H9 (cell line): ENCODE results near the gene MKI67. TPM values are rescaled to one million over a fixed set of nuclear protein-coding genes. Genes with fewer than 3 reads are reported as not detected.
A peak's percentile ranks its signal among the peaks of the same experiment; 100 is the strongest.

Experiments used
- DNase-seq: peaks from one replicate; pipeline ENCODE4 v3.0.0-alpha.2; 2017
- H2AFZ ChIP-seq: one replicate; pipeline ENCODE4 v1.6.1; 2013; ENCODE audit warnings: mild to moderate bottlenecking, low read length, control low read depth, moderate library complexity
- H2AK5ac ChIP-seq: 2 replicates; pipeline ENCODE4 v1.6.1; 2013; ENCODE audit warnings: low read length, control low read depth, mixed read lengths; ENCODE audit not compliant: insufficient read length
- H2BK120ac ChIP-seq: one replicate; pipeline ENCODE4 v1.6.1; 2013; ENCODE audit warnings: low read depth, mild to moderate bottlenecking, low read length, control low read depth, inconsistent platforms; ENCODE audit not compliant: poor library complexity, severe bottlenecking
- H2BK12ac ChIP-seq: 2 replicates; pipeline ENCODE4 v1.6.1; 2013; ENCODE audit warnings: low read length, control low read depth, mixed read lengths, low read depth; ENCODE audit not compliant: insufficient read length
- H2BK15ac ChIP-seq: 2 replicates; pipeline ENCODE4 v1.6.1; 2013; ENCODE audit warnings: low read depth, low read length, control low read depth
- H2BK20ac ChIP-seq: one replicate; pipeline ENCODE4 v1.6.1; 2013; ENCODE audit warnings: low read depth, mild to moderate bottlenecking, low read length, control low read depth, inconsistent platforms; ENCODE audit not compliant: poor library complexity, severe bottlenecking
- H2BK5ac ChIP-seq: 2 replicates; pipeline ENCODE4 v1.6.1; 2013; ENCODE audit warnings: low read length, control low read depth, mixed read lengths; ENCODE audit not compliant: insufficient read length
- H3K14ac ChIP-seq: 2 replicates; pipeline ENCODE4 v1.6.1; 2013; ENCODE audit warnings: low read length, control low read depth; ENCODE audit not compliant: insufficient read depth
- H3K18ac ChIP-seq: 2 replicates; pipeline ENCODE4 v1.6.1; 2013; ENCODE audit warnings: low read depth, mild to moderate bottlenecking, mixed read lengths, low read length, control low read depth; ENCODE audit not compliant: insufficient read length
- H3K23ac ChIP-seq: 2 replicates; pipeline ENCODE4 v1.6.1; 2013; ENCODE audit warnings: low read length, control low read depth, mixed read lengths, low read depth; ENCODE audit not compliant: insufficient read length
- H3K23me2 ChIP-seq: 2 replicates; pipeline ENCODE4 v1.6.1; 2013; ENCODE audit warnings: low read depth, mild to moderate bottlenecking, mixed read lengths, low read length, control low read depth; ENCODE audit not compliant: insufficient read length, poor library complexity, severe bottlenecking
- H3K27ac ChIP-seq: 2 replicates; pipeline ENCODE4 v1.5.1; 2013; ENCODE audit warnings: low read length, control low read depth, mixed read lengths, low read depth; ENCODE audit not compliant: insufficient read length
- H3K27me3 ChIP-seq: 2 replicates; pipeline ENCODE4 v1.6.1; 2013; ENCODE audit warnings: low read length, control low read depth, inconsistent platforms; ENCODE audit not compliant: insufficient read depth
- H3K4ac ChIP-seq: 2 replicates; pipeline ENCODE4 v1.6.1; 2013; ENCODE audit warnings: low read depth, mild to moderate bottlenecking, control low read depth, inconsistent platforms, low read length, moderate library complexity
- H3K4me1 ChIP-seq: 2 replicates; pipeline ENCODE4 v1.6.1; 2013; ENCODE audit warnings: low read length, control low read depth, inconsistent platforms; ENCODE audit not compliant: insufficient read depth
- H3K4me2 ChIP-seq: 2 replicates; pipeline ENCODE4 v1.6.1; 2013; ENCODE audit warnings: low read length, control low read depth, mixed read lengths; ENCODE audit not compliant: insufficient read length, insufficient read depth
- H3K56ac ChIP-seq: 2 replicates; pipeline ENCODE4 v1.6.1; 2013; ENCODE audit warnings: low read depth, mild to moderate bottlenecking, mixed read lengths, low read length, control low read depth; ENCODE audit not compliant: insufficient read length
- H3K79me1 ChIP-seq: 2 replicates; pipeline ENCODE4 v1.6.1; 2013; ENCODE audit warnings: low read depth, mild to moderate bottlenecking, moderate library complexity, low read length, control low read depth, inconsistent platforms; ENCODE audit not compliant: insufficient read depth, poor library complexity, severe bottlenecking
- H3K79me2 ChIP-seq: 2 replicates; pipeline ENCODE4 v1.6.1; 2013; ENCODE audit warnings: low read length, control low read depth, inconsistent platforms; ENCODE audit not compliant: insufficient read depth
- H3K9ac ChIP-seq: 2 replicates; pipeline ENCODE4 v1.6.1; 2013; ENCODE audit warnings: low read length, control low read depth, mixed read lengths; ENCODE audit not compliant: insufficient read length; ENCODE audit errors: extremely low read depth
- H3K9me3 ChIP-seq: one replicate; pipeline ENCODE4 v1.6.1; 2013; ENCODE audit warnings: low read depth, low read length, inconsistent platforms; ENCODE audit not compliant: control insufficient read depth
- H3T11ph ChIP-seq: one replicate; pipeline ENCODE4 v1.6.1; 2013; ENCODE audit warnings: mild to moderate bottlenecking, low read length, control low read depth, inconsistent platforms
- H4K20me1 ChIP-seq: one replicate; pipeline ENCODE4 v1.6.1; 2013; ENCODE audit not compliant: control insufficient read depth, insufficient read length, insufficient read depth
- H4K5ac ChIP-seq: 2 replicates; pipeline ENCODE4 v1.6.1; 2013; ENCODE audit warnings: low read depth, mild to moderate bottlenecking, mixed read lengths, low read length, control low read depth; ENCODE audit not compliant: insufficient read length
- H4K8ac ChIP-seq: replicated peaks from 2 replicates; pipeline ENCODE4 v1.6.1; 2013; ENCODE audit warnings: low read length, control low read depth, mixed read lengths, low read depth; ENCODE audit not compliant: insufficient read length
- H4K91ac ChIP-seq: 2 replicates; pipeline ENCODE4 v1.6.1; 2013; ENCODE audit warnings: low read depth, mild to moderate bottlenecking, moderate library complexity, mixed read lengths, low read length, control low read depth; ENCODE audit not compliant: insufficient read length
- H3K27ac Mint-ChIP-seq, 3 experiments: 2 replicates in 2 of 3; 3 replicates in 1 of 3; pipeline ENCODE4 v1.8.0; 2020 to 2021; ENCODE audit warnings: mixed read lengths in 3 of 3, mild to moderate bottlenecking in 1 of 3, moderate library complexity in 1 of 3
- H3K27me3 Mint-ChIP-seq: 2 replicates; pipeline ENCODE4 v1.8.0; 2021; ENCODE audit warnings: low read depth, mild to moderate bottlenecking, moderate library complexity, mixed read lengths
- H3K36me3 Mint-ChIP-seq, 3 experiments: 2 replicates in 2 of 3; 3 replicates in 1 of 3; pipeline ENCODE4 v1.8.0; 2020 to 2021; ENCODE audit warnings: low read depth in 3 of 3, mixed read lengths in 3 of 3; ENCODE audit not compliant: insufficient read depth in 1 of 3
- H3K4me1 Mint-ChIP-seq, 2 experiments: 2 replicates each; pipeline ENCODE4 v1.8.0; 2020; ENCODE audit warnings: mixed read lengths in 2 of 2
- H3K4me3 Mint-ChIP-seq, 2 experiments: 2 replicates in 1 of 2; 3 replicates in 1 of 2; pipeline ENCODE4 v1.8.0; 2020 to 2021; ENCODE audit warnings: mild to moderate bottlenecking in 2 of 2, mixed read lengths in 2 of 2, moderate library complexity in 1 of 2
- H3K9me3 Mint-ChIP-seq, 2 experiments: 2 replicates in 1 of 2; 3 replicates in 1 of 2; pipeline ENCODE4 v1.8.0; 2020; ENCODE audit warnings: mild to moderate bottlenecking in 2 of 2, mixed read lengths in 2 of 2, moderate library complexity in 1 of 2
- WGBS: extraction: QIAGEN DNeasy Blood & Tissue Kit; methylation state at CpG from one replicate; pipeline ENCODE4 v1.1.7; 2013; ENCODE audit warnings: missing lambda C conversion rate, low lambda C conversion rate, mixed read lengths; ENCODE audit not compliant: insufficient read length; ENCODE audit errors: extremely low coverage; 5-methylcytosine and 5-hydroxymethylcytosine counted together
- total RNA-seq: library from RNA; stranded (reverse); gene quantifications from 2 replicates; pipeline ENCODE4 v1.2.1, GENCODE V29; 2021
- TF ChIP-seq, protein P1 (sequence below): fragments of 200-600 bp; sonication (generic); conservative IDR thresholded peaks from 3 replicates; pipeline ENCODE4 v1.8.0; 2021; ENCODE audit warnings: antibody characterized with exemption, mild to moderate bottlenecking

The MKI67 gene
- total RNA-seq, 1 experiment from 2014 or later, result 108 TPM

DNA sequence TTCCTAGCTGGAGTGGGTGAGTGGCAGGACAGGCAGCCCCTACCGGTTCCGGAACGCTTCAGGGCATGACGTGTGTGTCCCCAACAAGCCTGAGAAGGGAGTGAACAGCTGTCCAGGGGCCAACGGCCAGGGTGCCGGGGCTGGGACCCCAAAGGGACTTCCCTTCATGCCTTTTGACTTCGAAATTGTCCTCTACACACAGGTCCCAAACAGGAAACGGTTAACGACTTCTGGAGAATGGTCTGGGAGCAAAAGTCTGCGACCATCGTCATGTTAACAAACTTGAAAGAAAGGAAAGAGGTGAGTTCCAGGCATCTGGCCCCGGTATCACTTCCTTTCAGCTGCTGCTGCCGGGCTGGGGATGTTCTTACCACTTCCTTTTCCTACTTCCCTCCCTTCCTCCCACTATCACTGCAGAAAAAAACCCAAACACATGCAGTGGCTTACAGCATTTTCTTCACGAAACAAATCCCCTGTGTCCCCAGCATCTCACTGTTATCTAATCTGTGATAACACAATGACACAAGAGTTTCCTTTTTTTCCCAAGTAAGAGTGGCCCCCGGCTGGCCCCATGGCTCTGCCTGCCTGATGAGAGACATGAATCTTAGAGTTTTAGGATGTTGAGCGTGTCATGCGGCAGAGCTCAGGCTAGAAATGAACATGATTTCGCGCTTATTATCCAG lies 63.2 kb downstream of the MKI67 start:
- no peaks in the 10 kb centered on the region for H3K9me3 ChIP-seq
- peak overlapping the region in 2 of 3 experiments; percentile 30 to 58; a peak in 1 of 7 replicates for H3K27ac Mint-ChIP-seq

More for the DNA sequence above, 63.2 kb downstream of the MKI67 start:
- Histone ChIP-seq H2BK12ac (no peak overlapping the region), H2BK15ac (no peak overlapping the region), H3K23me2 (no peaks in the 10 kb centered on the region), H4K91ac (no peak overlapping the region), H3K14ac (no peak overlapping the region), H2AK5ac (no peak overlapping the region), H3K56ac (no peak overlapping the region), H4K8ac (no peak overlapping the region), H3K27me3 (no peaks in the 10 kb centered on the region), H4K20me1 (no peaks in the 10 kb centered on the region), H3K79me2 (no peaks in the 10 kb centered on the region), H3K9ac (no peak overlapping the region), H3K79me1 (no peaks in the 10 kb centered on the region), H3K4me2 (no peak overlapping the region), H2BK20ac (no peak overlapping the region), H2AFZ (no peak overlapping the region), H3K18ac (no peak overlapping the region), H2BK5ac (no peak overlapping the region), H3K27ac (no peak overlapping the region), H3T11ph (no peak overlapping the region), H4K5ac (no peak overlapping the region), H3K23ac (no peak overlapping the region), H3K4ac (no peak overlapping the region), H3K4me1 (peaks cover 2% of the 10 kb centered on the region; the same call in 1 of the 2 replicates), H2BK120ac (no peak overlapping the region)
- peaks cover 5% of the 10 kb centered on the region in 2 experiments; a peak in 2 of 5 replicates for H3K9me3 Mint-ChIP-seq
- WGBS, result no CpG with 5 or more reads among the region's 19 CpGs
- no peak for DNase-seq
- H3K4me3 Mint-ChIP-seq, result peak overlapping the region in 1 of 2 experiments; percentile 22; a peak in 1 of 5 replicates
- TF ChIP-seq, protein P1, sequence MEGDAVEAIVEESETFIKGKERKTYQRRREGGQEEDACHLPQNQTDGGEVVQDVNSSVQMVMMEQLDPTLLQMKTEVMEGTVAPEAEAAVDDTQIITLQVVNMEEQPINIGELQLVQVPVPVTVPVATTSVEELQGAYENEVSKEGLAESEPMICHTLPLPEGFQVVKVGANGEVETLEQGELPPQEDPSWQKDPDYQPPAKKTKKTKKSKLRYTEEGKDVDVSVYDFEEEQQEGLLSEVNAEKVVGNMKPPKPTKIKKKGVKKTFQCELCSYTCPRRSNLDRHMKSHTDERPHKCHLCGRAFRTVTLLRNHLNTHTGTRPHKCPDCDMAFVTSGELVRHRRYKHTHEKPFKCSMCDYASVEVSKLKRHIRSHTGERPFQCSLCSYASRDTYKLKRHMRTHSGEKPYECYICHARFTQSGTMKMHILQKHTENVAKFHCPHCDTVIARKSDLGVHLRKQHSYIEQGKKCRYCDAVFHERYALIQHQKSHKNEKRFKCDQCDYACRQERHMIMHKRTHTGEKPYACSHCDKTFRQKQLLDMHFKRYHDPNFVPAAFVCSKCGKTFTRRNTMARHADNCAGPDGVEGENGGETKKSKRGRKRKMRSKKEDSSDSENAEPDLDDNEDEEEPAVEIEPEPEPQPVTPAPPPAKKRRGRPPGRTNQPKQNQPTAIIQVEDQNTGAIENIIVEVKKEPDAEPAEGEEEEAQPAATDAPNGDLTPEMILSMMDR, result no peak
- peaks cover 4 to 8% (median 6%) of the 10 kb centered on the region in 3 experiments for H3K36me3 Mint-ChIP-seq
- peaks cover 26 to 27% of the 10 kb centered on the region in 2 experiments for H3K4me1 Mint-ChIP-seq
- H3K27me3 Mint-ChIP-seq, result no peaks in the 10 kb centered on the region
